HL-60 (cell line): ENCODE results near the gene STXBP3.

Experiments used
- GABPA ChIP-seq: IDR thresholded peaks from 2 replicates; pipeline ENCODE4 v1.6.1; 2012; ENCODE audit warnings: low read depth
- POLR2AphosphoS5 ChIP-seq: IDR thresholded peaks from 2 replicates; pipeline ENCODE4 v1.6.1; 2012; ENCODE audit warnings: low read depth
- SPI1 ChIP-seq: IDR thresholded peaks from 2 replicates; pipeline ENCODE4 v1.6.1; 2012; ENCODE audit warnings: low read depth, mild to moderate bottlenecking, borderline replicate concordance
- TF ChIP-seq, protein P1 (sequence below): IDR thresholded peaks from one replicate; pipeline ENCODE4 v1.5.1; 2011; ENCODE audit warnings: low read length, control low read depth, inconsistent platforms; ENCODE audit not compliant: insufficient read depth
- TF ChIP-seq, protein P2 (sequence below): IDR thresholded peaks from 2 replicates; pipeline ENCODE4 v1.6.1; 2012; ENCODE audit warnings: low read depth; ENCODE audit not compliant: insufficient replicate concordance

DNA sequence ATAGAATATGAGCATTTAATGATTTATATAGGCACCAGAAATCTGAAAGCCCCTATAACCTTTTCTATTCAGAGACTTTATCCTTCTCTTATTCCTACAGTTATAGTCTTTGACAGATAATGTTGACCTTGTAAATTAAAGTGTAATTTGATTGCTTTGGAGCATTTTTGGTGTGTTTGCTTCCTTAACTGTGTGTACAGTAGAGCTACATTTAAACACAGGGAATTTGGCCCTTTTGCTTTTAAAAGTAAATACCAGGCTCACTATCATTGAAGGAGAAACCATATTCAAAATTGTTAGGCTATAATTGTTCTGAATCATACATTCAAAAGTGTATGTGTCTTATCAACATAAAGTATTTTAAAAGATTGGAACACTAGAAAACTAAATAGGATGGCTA, 33.0 kb downstream of the STXBP3 start:
- TF ChIP-seq, protein P1, sequence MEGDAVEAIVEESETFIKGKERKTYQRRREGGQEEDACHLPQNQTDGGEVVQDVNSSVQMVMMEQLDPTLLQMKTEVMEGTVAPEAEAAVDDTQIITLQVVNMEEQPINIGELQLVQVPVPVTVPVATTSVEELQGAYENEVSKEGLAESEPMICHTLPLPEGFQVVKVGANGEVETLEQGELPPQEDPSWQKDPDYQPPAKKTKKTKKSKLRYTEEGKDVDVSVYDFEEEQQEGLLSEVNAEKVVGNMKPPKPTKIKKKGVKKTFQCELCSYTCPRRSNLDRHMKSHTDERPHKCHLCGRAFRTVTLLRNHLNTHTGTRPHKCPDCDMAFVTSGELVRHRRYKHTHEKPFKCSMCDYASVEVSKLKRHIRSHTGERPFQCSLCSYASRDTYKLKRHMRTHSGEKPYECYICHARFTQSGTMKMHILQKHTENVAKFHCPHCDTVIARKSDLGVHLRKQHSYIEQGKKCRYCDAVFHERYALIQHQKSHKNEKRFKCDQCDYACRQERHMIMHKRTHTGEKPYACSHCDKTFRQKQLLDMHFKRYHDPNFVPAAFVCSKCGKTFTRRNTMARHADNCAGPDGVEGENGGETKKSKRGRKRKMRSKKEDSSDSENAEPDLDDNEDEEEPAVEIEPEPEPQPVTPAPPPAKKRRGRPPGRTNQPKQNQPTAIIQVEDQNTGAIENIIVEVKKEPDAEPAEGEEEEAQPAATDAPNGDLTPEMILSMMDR = no peak
- TF ChIP-seq POLR2AphosphoS5 (no peak), SPI1 (no peak), GABPA (no peak)
- TF ChIP-seq, protein P2, sequence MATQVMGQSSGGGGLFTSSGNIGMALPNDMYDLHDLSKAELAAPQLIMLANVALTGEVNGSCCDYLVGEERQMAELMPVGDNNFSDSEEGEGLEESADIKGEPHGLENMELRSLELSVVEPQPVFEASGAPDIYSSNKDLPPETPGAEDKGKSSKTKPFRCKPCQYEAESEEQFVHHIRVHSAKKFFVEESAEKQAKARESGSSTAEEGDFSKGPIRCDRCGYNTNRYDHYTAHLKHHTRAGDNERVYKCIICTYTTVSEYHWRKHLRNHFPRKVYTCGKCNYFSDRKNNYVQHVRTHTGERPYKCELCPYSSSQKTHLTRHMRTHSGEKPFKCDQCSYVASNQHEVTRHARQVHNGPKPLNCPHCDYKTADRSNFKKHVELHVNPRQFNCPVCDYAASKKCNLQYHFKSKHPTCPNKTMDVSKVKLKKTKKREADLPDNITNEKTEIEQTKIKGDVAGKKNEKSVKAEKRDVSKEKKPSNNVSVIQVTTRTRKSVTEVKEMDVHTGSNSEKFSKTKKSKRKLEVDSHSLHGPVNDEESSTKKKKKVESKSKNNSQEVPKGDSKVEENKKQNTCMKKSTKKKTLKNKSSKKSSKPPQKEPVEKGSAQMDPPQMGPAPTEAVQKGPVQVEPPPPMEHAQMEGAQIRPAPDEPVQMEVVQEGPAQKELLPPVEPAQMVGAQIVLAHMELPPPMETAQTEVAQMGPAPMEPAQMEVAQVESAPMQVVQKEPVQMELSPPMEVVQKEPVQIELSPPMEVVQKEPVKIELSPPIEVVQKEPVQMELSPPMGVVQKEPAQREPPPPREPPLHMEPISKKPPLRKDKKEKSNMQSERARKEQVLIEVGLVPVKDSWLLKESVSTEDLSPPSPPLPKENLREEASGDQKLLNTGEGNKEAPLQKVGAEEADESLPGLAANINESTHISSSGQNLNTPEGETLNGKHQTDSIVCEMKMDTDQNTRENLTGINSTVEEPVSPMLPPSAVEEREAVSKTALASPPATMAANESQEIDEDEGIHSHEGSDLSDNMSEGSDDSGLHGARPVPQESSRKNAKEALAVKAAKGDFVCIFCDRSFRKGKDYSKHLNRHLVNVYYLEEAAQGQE = no peak
